GM18520 (cell line): ENCODE data around the gene FAM107B.

Experiments used
- ATAC-seq: cut with Tn5 transposase; IDR thresholded peaks from one replicate; pipeline ENCODE4 v1.9.1; 2021; ENCODE audit not compliant: unreplicated experiment

FAM107B gene

GRCh38 chr10:14470920-14471319, 303.8 kb downstream of the FAM107B start:
- no peak for ATAC-seq

- no peak for ATAC-seq
Measured at GRCh38 chr10:14468726-14469125, 306.0 kb downstream of the FAM107B start.
